Muscle layer of colon (tissue), 2 donors: ENCODE data around the gene COL20A1.

ENCODE experiments used
- H3K27ac ChIP-seq: one replicate; pipeline ENCODE4 v1.7.0; 2013; ENCODE audit warnings: low read depth, mild to moderate bottlenecking, low read length, moderate library complexity
- H3K27me3 ChIP-seq, 2 donors: one replicate each; pipeline ENCODE4 v1.7.0; 2013; ENCODE audit warnings: low read length in 2 of 2, mild to moderate bottlenecking in 2 of 2; ENCODE audit not compliant: insufficient read depth in 2 of 2, control insufficient read depth in 1 of 2
- H3K36me3 ChIP-seq: one replicate; pipeline ENCODE4 v1.7.0; 2013; ENCODE audit warnings: mild to moderate bottlenecking, low read length; ENCODE audit not compliant: insufficient read depth
- H3K4me1 ChIP-seq: one replicate; pipeline ENCODE4 v1.7.0; 2013; ENCODE audit warnings: mild to moderate bottlenecking, low read length; ENCODE audit not compliant: insufficient read depth
- H3K4me3 ChIP-seq, 2 donors: one replicate each; pipeline ENCODE4 v1.7.0; 2013; ENCODE audit warnings: low read length in 2 of 2, low read depth in 1 of 2, mild to moderate bottlenecking in 1 of 2, moderate library complexity in 1 of 2
- H3K9ac ChIP-seq: one replicate; pipeline ENCODE4 v1.7.0; 2013; ENCODE audit warnings: low read length
- H3K9me3 ChIP-seq: one replicate; pipeline ENCODE4 v1.7.0; 2013; ENCODE audit warnings: mild to moderate bottlenecking, low read length
- donor health status: abdominal sarcoma.
- donor health status: Adenocarcinoma of cecum.

The COL20A1 gene

GRCh38 chr20:63280929-63281545 is 11.9 kb upstream of the COL20A1 start:
- H3K9me3 ChIP-seq: no peaks in the 10 kb centered on the region
- no peak overlapping the region for H3K9ac ChIP-seq
- no peaks in the 10 kb centered on the region for H3K27me3 ChIP-seq
- H3K4me3 ChIP-seq: no peak overlapping the region
- no peaks in the 10 kb centered on the region for H3K4me1 ChIP-seq
- peaks cover 45% of the 10 kb centered on the region for H3K36me3 ChIP-seq
- H3K27ac ChIP-seq: no peak overlapping the region

GRCh38 chr20:63281742-63282665 is 11.0 kb upstream of the COL20A1 start:
- no peaks in the 10 kb centered on the region for H3K4me1 ChIP-seq
- peaks cover 36% of the 10 kb centered on the region for H3K36me3 ChIP-seq
- no peak overlapping the region for H3K4me3 ChIP-seq
- H3K9me3 ChIP-seq: no peaks in the 10 kb centered on the region
- no peak overlapping the region for H3K27ac ChIP-seq
- no peak overlapping the region for H3K9ac ChIP-seq
- no peaks in the 10 kb centered on the region for H3K27me3 ChIP-seq

- H3K36me3 ChIP-seq: peaks cover 39% of the 10 kb centered on the region
- no peaks in the 10 kb centered on the region for H3K27me3 ChIP-seq
- H3K4me3 ChIP-seq: no peak overlapping the region
Observed at GRCh38 chr20:63282946-63283345, 10.0 kb upstream of the COL20A1 start.

GRCh38 chr20:63283397-63284082 is 9.4 kb upstream of the COL20A1 start:
- H3K4me1 ChIP-seq: no peaks in the 10 kb centered on the region
- no peak overlapping the region for H3K27ac ChIP-seq
- H3K9me3 ChIP-seq: no peaks in the 10 kb centered on the region
- H3K9ac ChIP-seq: no peak overlapping the region
- peaks cover 41% of the 10 kb centered on the region for H3K36me3 ChIP-seq
- no peak overlapping the region for H3K4me3 ChIP-seq
- H3K27me3 ChIP-seq: no peaks in the 10 kb centered on the region

More at GRCh38 chr20:63282946-63283345, 10.0 kb upstream of the COL20A1 start:
- H3K9me3 ChIP-seq: no peaks in the 10 kb centered on the region
- no peaks in the 10 kb centered on the region for H3K4me1 ChIP-seq
- no peak overlapping the region for H3K27ac ChIP-seq
- no peak overlapping the region for H3K9ac ChIP-seq

GRCh38 chr20:63284083-63284440 is 8.9 kb upstream of the COL20A1 start:
- no peak overlapping the region for H3K27ac ChIP-seq
- no peak overlapping the region for H3K9ac ChIP-seq
- no peaks in the 10 kb centered on the region for H3K9me3 ChIP-seq
- H3K27me3 ChIP-seq: no peaks in the 10 kb centered on the region
- H3K4me1 ChIP-seq: no peaks in the 10 kb centered on the region
- H3K36me3 ChIP-seq: peaks cover 40% of the 10 kb centered on the region
- no peak overlapping the region for H3K4me3 ChIP-seq

- Histone ChIP-seq H3K27ac (no peak overlapping the region), H3K9me3 (no peaks in the 10 kb centered on the region), H3K36me3 (peaks cover 40% of the 10 kb centered on the region), H3K4me3 (no peak overlapping the region), H3K9ac (no peak overlapping the region), H3K4me1 (no peaks in the 10 kb centered on the region), H3K27me3 (no peaks in the 10 kb centered on the region)
Observed at GRCh38 chr20:63284544-63284949, 8.4 kb upstream of the COL20A1 start.

- no peak overlapping the region for H3K4me3 ChIP-seq
- H3K27me3 ChIP-seq: no peaks in the 10 kb centered on the region
- H3K36me3 ChIP-seq: peaks cover 40% of the 10 kb centered on the region
- no peak overlapping the region for H3K9ac ChIP-seq
- H3K4me1 ChIP-seq: no peaks in the 10 kb centered on the region
- H3K27ac ChIP-seq: no peak overlapping the region
- H3K9me3 ChIP-seq: no peaks in the 10 kb centered on the region
Observed at GRCh38 chr20:63284981-63285524, 7.9 kb upstream of the COL20A1 start.

GRCh38 chr20:63285636-63286615 is 7.1 kb upstream of the COL20A1 start:
- no peak overlapping the region for H3K27ac ChIP-seq
- H3K27me3 ChIP-seq: no peaks in the 10 kb centered on the region
- H3K4me3 ChIP-seq: no peak overlapping the region
- no peak overlapping the region for H3K9ac ChIP-seq
- peaks cover 34% of the 10 kb centered on the region for H3K36me3 ChIP-seq
- no peaks in the 10 kb centered on the region for H3K4me1 ChIP-seq
- no peaks in the 10 kb centered on the region for H3K9me3 ChIP-seq

GRCh38 chr20:63286781-63287696 is 5.9 kb upstream of the COL20A1 start:
- H3K36me3 ChIP-seq: peaks cover 34% of the 10 kb centered on the region
- H3K27me3 ChIP-seq: peaks cover 0 to under 1% of the 10 kb centered on the region in 2 donors
- H3K27ac ChIP-seq: no peak overlapping the region
- H3K9ac ChIP-seq: no peak overlapping the region
- no peaks in the 10 kb centered on the region for H3K9me3 ChIP-seq
- H3K4me3 ChIP-seq: no peak overlapping the region
- H3K4me1 ChIP-seq: no peaks in the 10 kb centered on the region
